Psoas muscle (tissue), 8 donors: ENCODE measurements around the gene FRMD8. TPM values are rescaled to one million over a fixed set of nuclear protein-coding genes. Genes with fewer than 3 reads are reported as not detected.
A peak's percentile ranks its signal among the peaks of the same experiment; 100 is the strongest.

Experiments
- ATAC-seq, 4 donors: fragments of 200-7000 bp; cut with Tn5 transposase; one replicate each; pipeline ENCODE4 v1.9.1; 2020; ENCODE audit warnings: moderate library complexity in 3 of 4, mild to moderate bottlenecking in 2 of 4
- DNase-seq, 2 donors: peaks; one replicate each; pipeline ENCODE4 v3.0.0-alpha.2; 2020
- H3K27ac ChIP-seq: fragments of 200-600 bp; one replicate; pipeline ENCODE4 v1.8.0; 2022
- H3K27me3 ChIP-seq, 3 donors: fragments of 200-600 bp in 1 of 3; one replicate each; pipeline versions ENCODE4 v1.6.1 to v1.8.0; 2013 to 2022; ENCODE audit warnings: low read length in 2 of 3, mild to moderate bottlenecking in 2 of 3, moderate library complexity in 1 of 3; ENCODE audit not compliant: insufficient read depth in 3 of 3
- H3K36me3 ChIP-seq, 2 donors: fragments of 200-600 bp in 1 of 2; one replicate each; pipeline versions ENCODE4 v1.6.1 to v1.8.0; 2013 to 2022; ENCODE audit warnings: low read depth in 1 of 2, mild to moderate bottlenecking in 1 of 2, moderate library complexity in 1 of 2; ENCODE audit not compliant: insufficient read depth in 1 of 2
- H3K4me1 ChIP-seq: fragments of 200-600 bp; one replicate; pipeline ENCODE4 v1.8.0; 2022
- H3K4me3 ChIP-seq: fragments of 200-600 bp; one replicate; pipeline ENCODE4 v1.8.0; 2022; ENCODE audit warnings: mild to moderate bottlenecking
- H3K9me3 ChIP-seq: fragments of 200-600 bp; one replicate; pipeline ENCODE4 v1.8.0; 2022
- WGBS, 3 donors: extraction: QIAGEN DNeasy Blood & Tissue Kit; methylation state at CpG; one replicate each; pipeline versions ENCODE4 v1.1.6 to v1.1.7; 2013; 5-methylcytosine and 5-hydroxymethylcytosine counted together
- intact Hi-C, 2 donors: fragments of 100-400 bp; cut with DNase I; formaldehyde crosslinking; loops; one replicate each; pipeline versions ENCODE4 v1.11.0 to v1.14.2; 2022
- polyA plus RNA-seq, 3 donors: library from polyadenylated mRNA; stranded (reverse); fragments of 200-250 nt; gene quantifications; one replicate each; pipeline ENCODE4 v1.2.3, GENCODE V29; 2013
- total RNA-seq, 4 donors: library from RNA; stranded (reverse); fragmentation: NEBNext Ultra II Directional in 2 of 4; extraction: Animal tissue kit (Norgen Biotek cat#: 25700) in 2 of 4; gene quantifications; one replicate each; pipeline versions ENCODE4 v1.2.1 to v1.2.4, GENCODE V29; 2021 to 2023
- TF ChIP-seq, protein P1 (sequence below): fragments of 200-600 bp; IDR thresholded peaks from one replicate; pipeline ENCODE4 v1.8.0; 2022; ENCODE audit warnings: antibody characterized with exemption
- donor health status: healthy with polysubstance abuse.
- donor health status: DM: no; HTN: no; CAD: no; lungs with moderate emphysema.
- donor health status: Bipolar disorder and iron deficiency.
- donor health status: healthy.
- donor health status: DM: yes; HTN: yes; CAD: no.
- donor health status: DM: no; HTN: no; CAD: no.
- donor health status: DM: no; HTN: no; CAD: no.
- donor health status: DM: yes; HTN: yes; CAD: no.

The FRMD8 gene
- total and polyA plus RNA-seq, 7 donors = 7.4 to 27.7 (median 12.9) TPM

DNA sequence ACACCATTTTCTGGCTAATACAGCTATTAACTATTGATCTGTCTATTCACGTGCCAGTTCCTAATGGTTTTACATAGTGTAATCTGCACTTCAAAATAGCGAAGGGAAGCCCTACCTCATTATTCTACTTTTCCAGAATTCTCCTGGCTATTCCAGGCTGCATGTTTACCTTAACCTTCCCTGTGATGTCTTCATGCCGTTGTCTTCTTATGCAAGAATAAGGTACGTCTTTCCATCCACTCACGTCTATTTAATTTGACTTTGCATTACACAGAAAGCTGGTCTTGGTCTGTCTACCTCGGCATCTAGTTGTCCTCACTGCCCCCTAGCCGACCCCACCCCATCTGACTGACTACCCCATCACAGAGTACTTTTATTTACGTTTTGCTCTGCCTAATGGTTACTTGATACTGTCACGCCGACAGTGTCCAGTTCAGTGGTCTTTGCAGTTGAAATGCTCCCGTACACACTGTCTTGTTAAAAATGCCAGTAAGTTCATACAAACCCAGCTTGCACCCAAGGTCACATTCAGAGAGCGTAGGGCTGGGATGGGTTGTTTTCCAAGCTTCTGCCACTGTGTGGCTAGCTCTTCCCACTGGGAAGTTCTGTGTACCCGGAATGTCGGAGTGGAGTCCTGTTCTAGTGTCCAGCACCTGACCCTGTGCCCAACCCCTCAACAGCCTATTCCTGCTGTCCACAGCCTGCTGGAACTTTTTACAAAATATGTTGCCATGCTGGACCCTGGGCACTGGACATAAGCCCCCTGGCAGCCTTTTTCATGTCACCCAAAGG lies 51.2 kb downstream of the FRMD8 start:
- ATAC-seq (peak in 3 of 4 donors; percentile 1 to 3 (median 2)), DNase-seq (peak in 1 of 2 donors; percentile 56)
- H3K27me3 ChIP-seq = no peaks in the 10 kb centered on the region
- peak overlapping the region; percentile 86 for H3K4me3 ChIP-seq
- H3K27ac ChIP-seq = peak overlapping the region; percentile 100
- WGBS, 3 donors = 33 to 55% (median 43%) methylated on average over 14 of the region's 14 CpGs
- H3K4me1 ChIP-seq = peaks cover 58% of the 10 kb centered on the region
- TF ChIP-seq, protein P1, sequence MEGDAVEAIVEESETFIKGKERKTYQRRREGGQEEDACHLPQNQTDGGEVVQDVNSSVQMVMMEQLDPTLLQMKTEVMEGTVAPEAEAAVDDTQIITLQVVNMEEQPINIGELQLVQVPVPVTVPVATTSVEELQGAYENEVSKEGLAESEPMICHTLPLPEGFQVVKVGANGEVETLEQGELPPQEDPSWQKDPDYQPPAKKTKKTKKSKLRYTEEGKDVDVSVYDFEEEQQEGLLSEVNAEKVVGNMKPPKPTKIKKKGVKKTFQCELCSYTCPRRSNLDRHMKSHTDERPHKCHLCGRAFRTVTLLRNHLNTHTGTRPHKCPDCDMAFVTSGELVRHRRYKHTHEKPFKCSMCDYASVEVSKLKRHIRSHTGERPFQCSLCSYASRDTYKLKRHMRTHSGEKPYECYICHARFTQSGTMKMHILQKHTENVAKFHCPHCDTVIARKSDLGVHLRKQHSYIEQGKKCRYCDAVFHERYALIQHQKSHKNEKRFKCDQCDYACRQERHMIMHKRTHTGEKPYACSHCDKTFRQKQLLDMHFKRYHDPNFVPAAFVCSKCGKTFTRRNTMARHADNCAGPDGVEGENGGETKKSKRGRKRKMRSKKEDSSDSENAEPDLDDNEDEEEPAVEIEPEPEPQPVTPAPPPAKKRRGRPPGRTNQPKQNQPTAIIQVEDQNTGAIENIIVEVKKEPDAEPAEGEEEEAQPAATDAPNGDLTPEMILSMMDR = no peak
- intact Hi-C loops = loop anchor here in 1 of 2 donors (1.0 kb wide), 1 partner anchor 12 kb away; no protein-coding TSS in a partner anchor
- H3K36me3 ChIP-seq = peaks cover 3 to 100% of the 10 kb centered on the region in 2 donors
- no peaks in the 10 kb centered on the region for H3K9me3 ChIP-seq

DNA sequence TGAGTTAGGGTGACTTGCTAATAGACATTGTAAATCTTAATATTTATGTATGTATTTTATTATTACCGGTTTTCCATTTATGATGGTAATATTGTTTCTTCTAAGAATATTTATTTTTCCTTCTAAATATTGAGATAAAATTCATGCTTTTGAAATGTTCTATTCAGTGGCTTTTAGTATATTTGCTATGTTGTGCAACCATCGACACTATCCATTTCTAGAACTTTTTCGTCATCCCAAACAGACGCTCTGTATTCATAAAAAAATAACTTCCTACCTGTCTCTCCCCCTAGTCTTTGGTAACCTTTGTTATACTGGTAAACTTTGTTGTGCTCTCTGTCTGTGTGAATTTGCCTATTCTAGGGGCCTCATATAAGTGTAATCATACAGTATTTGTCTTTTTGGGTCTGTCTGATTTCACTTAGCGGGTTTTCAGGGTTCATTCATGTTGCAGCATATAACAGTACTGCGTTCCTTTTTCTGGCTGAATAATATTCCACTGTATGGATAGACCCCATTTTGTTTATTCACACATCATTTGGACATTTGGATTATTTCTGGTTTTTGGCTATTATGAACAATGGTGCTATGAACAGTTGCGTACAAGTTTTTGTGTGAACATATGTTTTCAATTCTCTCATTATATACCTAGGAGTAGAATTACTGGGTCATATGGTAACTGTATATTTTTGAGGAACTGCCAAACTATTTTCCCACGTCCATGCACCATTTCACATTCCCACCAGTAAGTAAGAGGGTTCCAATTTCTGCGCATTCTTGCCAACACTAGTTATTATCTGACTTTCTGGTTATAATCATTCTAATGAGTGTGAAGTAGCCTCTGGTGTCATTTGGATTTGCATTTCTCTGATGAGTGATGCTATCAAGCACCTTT lies 52.1 kb downstream of the FRMD8 start:
- ATAC-seq (no peak), DNase-seq (no peak)
- intact Hi-C loops = loop anchor here in 1 of 2 donors (1.0 kb wide), 1 partner anchor 13 kb away; no protein-coding TSS in a partner anchor
- peak overlapping the region; percentile 100 for H3K27ac ChIP-seq
- H3K9me3 ChIP-seq = no peaks in the 10 kb centered on the region
- H3K4me3 ChIP-seq = peak overlapping the region; percentile 86
- peaks cover 51% of the 10 kb centered on the region for H3K4me1 ChIP-seq
- H3K27me3 ChIP-seq = no peaks in the 10 kb centered on the region
- 59 to 78% (median 66%) methylated on average over 9 of the region's 9 CpGs for WGBS, 3 donors
- TF ChIP-seq, protein P1 = no peak
- peaks cover 3 to 100% of the 10 kb centered on the region in 2 donors for H3K36me3 ChIP-seq

DNA sequence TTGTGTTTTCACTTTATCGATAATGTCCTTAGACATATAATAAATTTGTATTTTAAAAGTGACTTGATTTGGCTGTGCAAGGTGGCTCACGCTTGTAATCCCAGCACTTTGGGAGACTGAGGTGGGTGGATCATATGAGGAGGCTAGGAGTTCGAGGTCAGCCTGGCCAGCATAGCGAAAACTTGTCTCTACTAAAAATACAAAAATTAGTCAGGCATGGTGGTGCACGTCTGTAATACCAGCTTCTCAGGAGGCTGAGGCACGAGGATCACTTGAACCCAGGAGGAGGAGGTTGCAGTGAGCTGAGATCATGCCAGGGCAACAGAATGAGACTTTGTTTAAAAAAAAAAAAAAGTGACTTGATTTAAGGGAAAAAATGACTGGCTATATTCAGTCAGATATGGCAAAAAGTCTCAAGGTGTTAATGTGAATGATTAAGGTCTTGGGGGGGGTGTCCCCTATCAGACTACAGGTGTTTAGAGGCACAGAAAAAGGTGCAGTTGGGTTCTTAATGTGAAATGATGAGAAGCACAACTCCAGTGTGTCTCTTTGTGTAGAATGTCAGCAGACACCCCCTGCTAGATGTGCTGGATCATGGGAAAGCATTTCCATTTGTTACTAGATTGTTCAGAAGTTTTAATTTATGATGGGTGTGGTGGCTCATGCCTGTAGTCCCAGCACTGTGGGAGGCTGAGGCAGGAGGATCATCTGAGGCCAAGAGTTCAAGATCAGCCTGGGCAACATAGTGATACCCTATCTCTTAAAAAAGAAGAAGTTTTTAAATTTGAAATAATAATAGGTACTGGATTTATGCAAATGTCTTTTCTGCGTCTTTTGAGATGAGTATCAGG lies 53.1 kb downstream of the FRMD8 start:
- H3K4me3 ChIP-seq = peak overlapping the region; percentile 86
- ATAC-seq = peak; percentile 0 to 8 (median 4)
- peaks cover 41% of the 10 kb centered on the region for H3K4me1 ChIP-seq
- WGBS, 3 donors = 42 to 77% (median 49%) methylated on average over 7 of the region's 7 CpGs
- TF ChIP-seq, protein P1 = no peak
- peak in 1 of 2 donors; percentile 58 for DNase-seq
- peak overlapping the region; percentile 100 for H3K27ac ChIP-seq
- intact Hi-C loops = no loop called here
- peaks cover 3 to 98% of the 10 kb centered on the region in 2 donors for H3K36me3 ChIP-seq
- no peaks in the 10 kb centered on the region for H3K27me3 ChIP-seq
- no peaks in the 10 kb centered on the region for H3K9me3 ChIP-seq

DNA sequence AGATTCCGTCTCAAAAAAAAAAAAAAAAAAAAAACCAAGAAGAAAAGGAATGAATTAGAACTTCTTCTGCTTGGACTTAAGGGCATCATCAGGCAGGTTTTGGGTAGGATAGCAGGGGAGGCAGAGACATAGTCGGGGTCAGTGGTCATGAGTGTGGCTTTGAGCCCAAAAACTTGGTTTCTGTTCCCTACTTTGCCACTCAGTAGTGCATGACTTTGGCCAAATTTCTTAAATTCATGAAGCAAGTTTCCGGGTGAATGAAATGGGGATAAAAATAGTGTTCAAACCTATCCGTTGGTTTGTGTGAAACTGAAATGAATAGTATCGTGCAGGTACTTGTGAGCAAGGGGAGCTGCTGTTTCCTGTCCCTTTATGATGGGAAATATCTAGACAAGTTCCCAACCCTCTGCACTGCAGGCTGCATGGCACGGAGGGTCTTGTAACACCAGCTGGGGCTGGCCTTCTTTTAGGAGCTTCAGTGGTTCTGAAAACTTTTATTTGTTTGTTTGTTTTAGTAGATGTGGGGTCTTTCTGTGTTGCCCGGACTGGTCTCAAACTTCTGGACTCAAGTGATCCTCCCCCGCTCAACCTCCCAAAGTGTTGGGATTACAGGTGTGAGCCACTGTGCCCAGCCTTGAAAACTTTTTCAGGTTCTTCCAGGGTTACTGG lies 54.5 kb downstream of the FRMD8 start:
- no peak for DNase-seq
- Histone ChIP-seq H3K27me3 (no peaks in the 10 kb centered on the region), H3K4me3 (peak overlapping the region; percentile 26), H3K36me3 (peaks cover 3 to 98% of the 10 kb centered on the region in 2 donors), H3K27ac (peak overlapping the region; percentile 100), H3K4me1 (peaks cover 27% of the 10 kb centered on the region), H3K9me3 (no peaks in the 10 kb centered on the region)
- ATAC-seq = no peak
- TF ChIP-seq, protein P1 = no peak
- intact Hi-C loops = no loop called here
- 32 to 46% (median 35%) methylated on average over 7 to 8 of the region's 8 CpGs for WGBS, 3 donors
